ENCODE measurements around the gene SLC15A1. TPM values are rescaled to one million over a fixed set of nuclear protein-coding genes. Genes with fewer than 3 reads are reported as not detected.

The SLC15A1 gene
- total RNA-seq, 1 donor from 2014 or later, result not detected

DNA sequence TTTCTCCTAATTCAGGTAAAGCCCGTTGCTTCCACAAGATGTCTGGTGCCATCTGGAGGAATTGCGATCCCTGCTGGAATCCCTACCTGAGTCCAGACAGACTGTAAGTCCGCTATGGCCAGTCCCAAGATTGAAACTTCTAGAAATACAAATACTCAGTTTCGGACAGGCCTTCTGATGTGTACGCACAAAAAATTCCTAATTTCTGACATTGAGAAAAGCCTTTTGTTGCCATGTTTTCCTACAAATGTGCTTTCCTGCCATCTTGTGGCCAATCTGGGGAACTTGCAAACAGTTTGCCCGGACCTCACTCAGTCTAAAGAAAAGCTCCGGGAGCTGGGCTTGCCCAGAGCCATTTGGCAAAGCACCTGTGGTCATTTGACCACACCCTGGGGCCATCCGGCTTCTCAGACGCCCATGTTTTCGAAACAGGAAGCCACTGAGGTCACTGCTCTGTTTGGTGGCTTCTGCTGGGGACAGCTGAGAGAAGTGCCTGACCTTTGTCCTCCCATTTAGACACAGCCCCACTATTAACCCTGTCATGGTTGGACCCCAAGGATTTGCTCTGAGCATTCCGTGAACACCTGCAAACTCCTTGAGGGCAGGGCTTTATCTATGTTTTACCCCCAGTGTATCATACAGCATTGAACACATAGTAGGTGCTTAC is 79.4 kb downstream of the SLC15A1 start:
- no peak overlapping the region for H3K4me3 ChIP-seq
- H3K36me3 ChIP-seq, result no peaks in the 10 kb centered on the region
- peak; percentile 94 for ATAC-seq
- H3K4me1 ChIP-seq, result peaks cover 8% of the 10 kb centered on the region
- TF ChIP-seq, protein P1, sequence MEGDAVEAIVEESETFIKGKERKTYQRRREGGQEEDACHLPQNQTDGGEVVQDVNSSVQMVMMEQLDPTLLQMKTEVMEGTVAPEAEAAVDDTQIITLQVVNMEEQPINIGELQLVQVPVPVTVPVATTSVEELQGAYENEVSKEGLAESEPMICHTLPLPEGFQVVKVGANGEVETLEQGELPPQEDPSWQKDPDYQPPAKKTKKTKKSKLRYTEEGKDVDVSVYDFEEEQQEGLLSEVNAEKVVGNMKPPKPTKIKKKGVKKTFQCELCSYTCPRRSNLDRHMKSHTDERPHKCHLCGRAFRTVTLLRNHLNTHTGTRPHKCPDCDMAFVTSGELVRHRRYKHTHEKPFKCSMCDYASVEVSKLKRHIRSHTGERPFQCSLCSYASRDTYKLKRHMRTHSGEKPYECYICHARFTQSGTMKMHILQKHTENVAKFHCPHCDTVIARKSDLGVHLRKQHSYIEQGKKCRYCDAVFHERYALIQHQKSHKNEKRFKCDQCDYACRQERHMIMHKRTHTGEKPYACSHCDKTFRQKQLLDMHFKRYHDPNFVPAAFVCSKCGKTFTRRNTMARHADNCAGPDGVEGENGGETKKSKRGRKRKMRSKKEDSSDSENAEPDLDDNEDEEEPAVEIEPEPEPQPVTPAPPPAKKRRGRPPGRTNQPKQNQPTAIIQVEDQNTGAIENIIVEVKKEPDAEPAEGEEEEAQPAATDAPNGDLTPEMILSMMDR (IDR thresholded peaks at IDR 0.05), result peak; percentile 88
- DNase-seq, result peak; percentile 76
- H3K27ac ChIP-seq, result no peak overlapping the region
- H3K9me3 ChIP-seq, result no peaks in the 10 kb centered on the region
- intact Hi-C loops (cut with DNase I), result no loop called here
- H3K27me3 ChIP-seq, result no peaks in the 10 kb centered on the region

DNA sequence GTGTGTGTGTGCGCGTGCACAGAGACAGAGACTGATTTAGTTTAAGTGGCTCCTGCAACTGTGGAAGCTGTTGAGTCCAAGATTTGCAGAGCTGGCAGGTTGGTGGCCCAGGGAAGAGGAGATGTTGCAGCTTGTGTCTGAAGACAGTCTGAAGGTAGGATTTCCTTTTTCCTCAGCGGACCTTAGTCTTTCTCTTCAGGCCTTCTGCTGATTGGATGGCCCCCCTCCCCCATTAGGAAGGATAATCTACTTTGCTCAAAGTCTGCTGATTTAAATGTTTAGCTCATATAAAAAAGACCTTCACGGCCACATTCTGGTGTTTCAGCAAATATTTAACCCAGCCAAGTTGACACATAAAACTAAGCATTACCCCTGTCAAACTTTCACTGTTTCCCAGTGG is 84.3 kb downstream of the SLC15A1 start:
- H3K4me3 ChIP-seq, result no peak overlapping the region
- intact Hi-C loops (cut with DNase I), result no loop called here
- H3K9me3 ChIP-seq, result no peaks in the 10 kb centered on the region
- no peaks in the 10 kb centered on the region for H3K36me3 ChIP-seq
- peaks cover 5% of the 10 kb centered on the region for H3K4me1 ChIP-seq
- no peak for ATAC-seq
- no peaks in the 10 kb centered on the region for H3K27me3 ChIP-seq
- TF ChIP-seq, protein P1 (IDR thresholded peaks at IDR 0.05), result no peak
- H3K27ac ChIP-seq, result no peak overlapping the region
- no peak for DNase-seq

DNA sequence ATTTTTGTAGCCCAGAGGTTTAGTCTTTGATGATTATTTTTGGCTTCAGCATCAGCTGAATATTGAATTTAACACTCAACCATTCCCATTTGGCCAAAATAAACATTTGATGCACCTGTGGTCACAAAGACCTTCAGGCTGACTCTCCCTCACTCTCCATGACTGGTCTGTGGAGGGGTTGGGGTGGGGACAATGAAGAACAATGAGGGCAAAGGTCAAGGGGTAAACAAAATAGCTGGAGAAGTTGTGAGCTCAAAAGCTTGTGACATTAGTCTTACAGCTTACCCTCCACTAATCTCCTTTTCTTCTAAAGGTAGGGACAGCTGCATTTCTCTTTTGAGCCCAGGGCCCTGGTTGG is 86.9 kb downstream of the SLC15A1 start:
- intact Hi-C loops (cut with DNase I), result no loop called here
- Histone ChIP-seq H3K27ac (no peak overlapping the region), H3K9me3 (no peaks in the 10 kb centered on the region), H3K4me3 (no peak overlapping the region), H3K27me3 (no peaks in the 10 kb centered on the region), H3K4me1 (no peaks in the 10 kb centered on the region), H3K36me3 (no peaks in the 10 kb centered on the region)
- TF ChIP-seq, protein P1 (IDR thresholded peaks at IDR 0.05), result no peak
- ATAC-seq (no peak), DNase-seq (no peak)

DNA sequence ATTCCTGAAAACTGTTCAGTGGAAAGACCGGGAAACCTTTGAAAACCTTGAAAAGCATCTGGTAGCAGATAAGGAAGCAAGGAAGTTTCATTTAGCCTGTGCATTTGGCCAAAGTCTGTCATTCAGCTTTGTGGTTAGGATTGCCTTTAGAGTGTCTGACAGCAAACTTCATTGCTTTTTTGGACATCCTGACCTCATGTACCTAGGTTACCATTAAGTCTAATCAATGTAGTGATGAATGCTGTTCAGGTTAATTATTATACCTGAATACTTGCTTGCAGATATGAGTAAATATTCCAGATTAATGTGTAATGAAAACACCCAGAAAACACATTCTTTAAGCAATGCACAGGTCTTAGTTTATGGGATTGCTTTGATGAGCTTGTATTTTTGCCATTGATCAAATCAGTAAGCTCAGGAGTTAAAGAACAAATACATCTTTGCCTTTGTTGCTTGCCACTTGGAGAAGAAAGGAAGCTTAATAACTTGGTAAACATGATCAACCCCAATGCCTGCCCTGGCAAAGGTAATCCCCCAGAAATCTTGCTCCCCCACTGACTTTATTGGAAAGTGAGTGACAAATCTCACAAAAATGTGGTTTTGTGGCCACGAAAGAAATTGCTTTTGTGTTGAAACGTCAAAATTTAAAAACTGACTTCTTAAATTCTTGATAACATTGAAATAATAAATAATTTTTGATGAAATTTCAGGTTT is 87.4 kb downstream of the SLC15A1 start:
- H3K9me3 ChIP-seq, result no peaks in the 10 kb centered on the region
- TF ChIP-seq, protein P1 (IDR thresholded peaks at IDR 0.05), result no peak
- no peaks in the 10 kb centered on the region for H3K36me3 ChIP-seq
- H3K27ac ChIP-seq, result no peak overlapping the region
- intact Hi-C loops (cut with DNase I), result no loop called here
- no peak overlapping the region for H3K4me3 ChIP-seq
- H3K4me1 ChIP-seq, result no peaks in the 10 kb centered on the region
- DNase-seq, result no peak
- H3K27me3 ChIP-seq, result no peaks in the 10 kb centered on the region
- no peak for ATAC-seq

DNA sequence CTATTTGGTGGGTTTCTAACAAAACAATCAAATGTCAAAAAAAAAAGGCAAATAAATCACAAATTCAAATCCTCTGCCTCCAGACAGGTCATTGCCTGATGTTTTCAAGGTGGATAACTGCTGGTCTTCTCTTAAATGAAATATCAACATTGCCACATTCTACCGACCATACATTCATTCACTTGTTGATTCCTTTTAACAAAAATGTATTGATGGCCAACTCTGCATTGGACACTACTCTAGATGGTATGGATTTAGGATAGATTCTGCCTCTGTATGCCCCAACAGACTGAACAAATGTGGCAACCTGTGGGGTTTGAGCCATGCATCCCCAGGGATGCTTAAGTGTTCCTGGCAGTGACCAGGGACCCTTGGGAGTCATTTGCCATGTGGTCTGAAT is 88.0 kb downstream of the SLC15A1 start:
- no peak for DNase-seq
- no peak overlapping the region for H3K4me3 ChIP-seq
- no peaks in the 10 kb centered on the region for H3K4me1 ChIP-seq
- no peaks in the 10 kb centered on the region for H3K27me3 ChIP-seq
- intact Hi-C loops (cut with DNase I), result no loop called here
- H3K27ac ChIP-seq, result no peak overlapping the region
- H3K9me3 ChIP-seq, result no peaks in the 10 kb centered on the region
- H3K36me3 ChIP-seq, result no peaks in the 10 kb centered on the region
- TF ChIP-seq, protein P1 (IDR thresholded peaks at IDR 0.05), result no peak
- no peak for ATAC-seq

Data from upper lobe of right lung (tissue), 1 donor.